ENCODE measurements around the gene CCL28. TPM values are rescaled to one million over a fixed set of nuclear protein-coding genes. Genes with fewer than 3 reads are reported as not detected.

Gene CCL28
- total and polyA plus RNA-seq, 2 experiments from 2014 or later: 5.7 to 7.1 TPM

DNA sequence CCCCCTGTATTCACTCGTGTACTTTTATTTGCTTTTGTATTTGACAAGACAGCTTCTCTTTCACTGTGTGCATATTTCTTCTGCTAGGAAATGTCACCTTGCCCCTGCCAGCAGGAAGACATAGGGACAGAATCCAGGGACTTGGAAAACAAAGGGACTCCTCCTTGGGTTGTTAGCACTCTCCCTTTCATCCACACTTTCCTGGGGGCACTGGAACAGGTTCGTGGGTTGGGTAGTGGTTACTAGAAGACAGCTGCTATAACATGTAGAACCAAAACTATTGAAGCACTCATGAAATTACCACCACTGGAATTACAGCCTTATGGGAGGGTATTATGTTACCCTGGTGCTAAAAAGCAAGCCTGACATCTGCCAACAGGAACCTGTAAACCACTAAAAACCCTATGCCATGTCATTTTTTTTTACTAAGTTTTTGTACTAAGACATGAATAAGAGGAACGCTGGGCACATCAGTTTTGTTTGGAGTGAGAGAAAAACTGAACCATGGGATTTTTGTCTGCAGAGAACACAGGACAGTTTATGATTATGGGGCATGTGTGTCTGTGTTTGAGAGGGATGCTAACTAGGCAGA, 4.7 kb upstream of the CCL28 start (continued):
- TF ChIP-seq, protein P1, sequence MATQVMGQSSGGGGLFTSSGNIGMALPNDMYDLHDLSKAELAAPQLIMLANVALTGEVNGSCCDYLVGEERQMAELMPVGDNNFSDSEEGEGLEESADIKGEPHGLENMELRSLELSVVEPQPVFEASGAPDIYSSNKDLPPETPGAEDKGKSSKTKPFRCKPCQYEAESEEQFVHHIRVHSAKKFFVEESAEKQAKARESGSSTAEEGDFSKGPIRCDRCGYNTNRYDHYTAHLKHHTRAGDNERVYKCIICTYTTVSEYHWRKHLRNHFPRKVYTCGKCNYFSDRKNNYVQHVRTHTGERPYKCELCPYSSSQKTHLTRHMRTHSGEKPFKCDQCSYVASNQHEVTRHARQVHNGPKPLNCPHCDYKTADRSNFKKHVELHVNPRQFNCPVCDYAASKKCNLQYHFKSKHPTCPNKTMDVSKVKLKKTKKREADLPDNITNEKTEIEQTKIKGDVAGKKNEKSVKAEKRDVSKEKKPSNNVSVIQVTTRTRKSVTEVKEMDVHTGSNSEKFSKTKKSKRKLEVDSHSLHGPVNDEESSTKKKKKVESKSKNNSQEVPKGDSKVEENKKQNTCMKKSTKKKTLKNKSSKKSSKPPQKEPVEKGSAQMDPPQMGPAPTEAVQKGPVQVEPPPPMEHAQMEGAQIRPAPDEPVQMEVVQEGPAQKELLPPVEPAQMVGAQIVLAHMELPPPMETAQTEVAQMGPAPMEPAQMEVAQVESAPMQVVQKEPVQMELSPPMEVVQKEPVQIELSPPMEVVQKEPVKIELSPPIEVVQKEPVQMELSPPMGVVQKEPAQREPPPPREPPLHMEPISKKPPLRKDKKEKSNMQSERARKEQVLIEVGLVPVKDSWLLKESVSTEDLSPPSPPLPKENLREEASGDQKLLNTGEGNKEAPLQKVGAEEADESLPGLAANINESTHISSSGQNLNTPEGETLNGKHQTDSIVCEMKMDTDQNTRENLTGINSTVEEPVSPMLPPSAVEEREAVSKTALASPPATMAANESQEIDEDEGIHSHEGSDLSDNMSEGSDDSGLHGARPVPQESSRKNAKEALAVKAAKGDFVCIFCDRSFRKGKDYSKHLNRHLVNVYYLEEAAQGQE (IDR thresholded peaks at IDR 0.05; ENCODE audit: unreplicated experiment): no peak
- TF ChIP-seq ZNF114 (CRISPR knock-in tag; IDR thresholded peaks at IDR 0.05): no peak
- TF ChIP-seq ZNF331 (CRISPR knock-in tag; IDR thresholded peaks at IDR 0.05; ENCODE audit: low read depth): no peak
- TF ChIP-seq, protein P2, sequence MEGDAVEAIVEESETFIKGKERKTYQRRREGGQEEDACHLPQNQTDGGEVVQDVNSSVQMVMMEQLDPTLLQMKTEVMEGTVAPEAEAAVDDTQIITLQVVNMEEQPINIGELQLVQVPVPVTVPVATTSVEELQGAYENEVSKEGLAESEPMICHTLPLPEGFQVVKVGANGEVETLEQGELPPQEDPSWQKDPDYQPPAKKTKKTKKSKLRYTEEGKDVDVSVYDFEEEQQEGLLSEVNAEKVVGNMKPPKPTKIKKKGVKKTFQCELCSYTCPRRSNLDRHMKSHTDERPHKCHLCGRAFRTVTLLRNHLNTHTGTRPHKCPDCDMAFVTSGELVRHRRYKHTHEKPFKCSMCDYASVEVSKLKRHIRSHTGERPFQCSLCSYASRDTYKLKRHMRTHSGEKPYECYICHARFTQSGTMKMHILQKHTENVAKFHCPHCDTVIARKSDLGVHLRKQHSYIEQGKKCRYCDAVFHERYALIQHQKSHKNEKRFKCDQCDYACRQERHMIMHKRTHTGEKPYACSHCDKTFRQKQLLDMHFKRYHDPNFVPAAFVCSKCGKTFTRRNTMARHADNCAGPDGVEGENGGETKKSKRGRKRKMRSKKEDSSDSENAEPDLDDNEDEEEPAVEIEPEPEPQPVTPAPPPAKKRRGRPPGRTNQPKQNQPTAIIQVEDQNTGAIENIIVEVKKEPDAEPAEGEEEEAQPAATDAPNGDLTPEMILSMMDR (conservative IDR thresholded peaks at IDR 0.05; ENCODE audit: low read depth in 2 of 2): no peak

DNA sequence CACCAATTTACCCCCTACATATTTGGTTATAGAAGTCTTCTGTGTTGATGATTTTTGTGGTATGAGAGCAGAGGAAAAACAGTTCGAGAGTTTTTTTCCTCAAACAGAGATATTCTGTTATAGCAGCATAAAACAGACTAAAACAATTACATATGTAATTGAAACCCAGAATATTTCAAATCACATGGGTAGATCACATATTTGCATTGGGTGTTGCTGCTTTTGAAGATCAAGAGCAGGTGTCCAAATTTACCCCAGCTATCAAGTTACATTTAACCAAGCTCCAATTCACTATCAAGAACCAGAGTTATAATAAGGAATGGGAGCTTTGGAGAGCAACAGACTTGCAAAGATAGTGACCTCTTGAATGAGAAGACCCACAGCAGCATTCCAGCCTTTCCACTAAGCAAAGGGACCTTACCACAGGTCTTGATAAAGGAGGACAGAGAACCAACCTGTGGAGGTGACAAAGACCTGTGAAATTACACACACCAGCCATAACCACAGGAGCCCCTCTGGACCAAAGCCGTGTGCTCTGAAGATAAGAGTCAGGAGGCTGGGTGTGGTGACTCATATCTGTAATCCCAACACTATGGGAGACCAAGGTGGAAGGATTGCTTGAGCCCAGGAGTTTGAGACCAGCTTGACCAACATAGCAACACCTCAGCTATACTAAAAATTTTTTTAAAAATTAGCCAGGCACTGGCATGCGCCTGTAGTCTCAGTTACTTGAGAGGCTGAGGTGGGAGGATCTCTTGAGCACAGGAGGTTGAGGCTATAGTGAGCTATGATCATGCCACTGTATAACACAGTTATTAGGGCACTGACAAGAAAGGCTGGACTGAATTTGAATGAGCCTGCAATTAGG, 4.0 kb upstream of the CCL28 start:
- Mint-ChIP-seq H3K4me3 (no peak overlapping the region), H3K9me3 (no peaks in the 10 kb centered on the region), H3K27ac (no peak overlapping the region), H3K27me3 (ENCODE audit: insufficient read depth, low read depth, poor library complexity) (no peaks in the 10 kb centered on the region), H3K4me1 (peaks cover 9% of the 10 kb centered on the region; the same call in 2 of the 3 replicates), H3K36me3 (ENCODE audit: low read depth) (no peaks in the 10 kb centered on the region)
- H2AFZ ChIP-seq: no peak overlapping the region
- DNase-seq (ENCODE audit: low spot score) (no peak), ATAC-seq (no peak)
- no peaks in the 10 kb centered on the region for H3K79me2 ChIP-seq (replicated peaks; ENCODE audit: insufficient read depth)
- H3K4me2 ChIP-seq: no peak overlapping the region
- H3K27me3 ChIP-seq (ENCODE audit: insufficient read depth): no peaks in the 10 kb centered on the region
- H3K4me1 ChIP-seq (ENCODE audit: insufficient read depth): no peaks in the 10 kb centered on the region; the same call in 1 of the 2 replicates
- H3K36me3 ChIP-seq (ENCODE audit: insufficient read depth): no peaks in the 10 kb centered on the region
- no peak overlapping the region for H3K27ac ChIP-seq (ENCODE audit: low read depth)
- no peaks in the 10 kb centered on the region for H4K20me1 ChIP-seq (replicated peaks; ENCODE audit: insufficient read depth)
- no peak overlapping the region for H3K4me3 ChIP-seq
- H3K9me2 ChIP-seq (ENCODE audit: insufficient read depth): no peaks in the 10 kb centered on the region
- no peaks in the 10 kb centered on the region for H3F3A ChIP-seq (replicated peaks; ENCODE audit: low read depth)
- TF ChIP-seq POLR2AphosphoS5 (IDR thresholded peaks at IDR 0.05; ENCODE audit: low read depth) (no peak), EZH2 (IDR thresholded peaks at IDR 0.05; ENCODE audit: low read depth, unreplicated experiment) (no peak), EZH2phosphoT487 (IDR thresholded peaks at IDR 0.05; ENCODE audit: unreplicated experiment) (no peak), CREB1 (CRISPR knock-in tag; IDR thresholded peaks at IDR 0.05; ENCODE audit: low read depth) (no peak), ZNF331 (CRISPR knock-in tag; IDR thresholded peaks at IDR 0.05; ENCODE audit: low read depth) (no peak)
- TF ChIP-seq, protein P3, sequence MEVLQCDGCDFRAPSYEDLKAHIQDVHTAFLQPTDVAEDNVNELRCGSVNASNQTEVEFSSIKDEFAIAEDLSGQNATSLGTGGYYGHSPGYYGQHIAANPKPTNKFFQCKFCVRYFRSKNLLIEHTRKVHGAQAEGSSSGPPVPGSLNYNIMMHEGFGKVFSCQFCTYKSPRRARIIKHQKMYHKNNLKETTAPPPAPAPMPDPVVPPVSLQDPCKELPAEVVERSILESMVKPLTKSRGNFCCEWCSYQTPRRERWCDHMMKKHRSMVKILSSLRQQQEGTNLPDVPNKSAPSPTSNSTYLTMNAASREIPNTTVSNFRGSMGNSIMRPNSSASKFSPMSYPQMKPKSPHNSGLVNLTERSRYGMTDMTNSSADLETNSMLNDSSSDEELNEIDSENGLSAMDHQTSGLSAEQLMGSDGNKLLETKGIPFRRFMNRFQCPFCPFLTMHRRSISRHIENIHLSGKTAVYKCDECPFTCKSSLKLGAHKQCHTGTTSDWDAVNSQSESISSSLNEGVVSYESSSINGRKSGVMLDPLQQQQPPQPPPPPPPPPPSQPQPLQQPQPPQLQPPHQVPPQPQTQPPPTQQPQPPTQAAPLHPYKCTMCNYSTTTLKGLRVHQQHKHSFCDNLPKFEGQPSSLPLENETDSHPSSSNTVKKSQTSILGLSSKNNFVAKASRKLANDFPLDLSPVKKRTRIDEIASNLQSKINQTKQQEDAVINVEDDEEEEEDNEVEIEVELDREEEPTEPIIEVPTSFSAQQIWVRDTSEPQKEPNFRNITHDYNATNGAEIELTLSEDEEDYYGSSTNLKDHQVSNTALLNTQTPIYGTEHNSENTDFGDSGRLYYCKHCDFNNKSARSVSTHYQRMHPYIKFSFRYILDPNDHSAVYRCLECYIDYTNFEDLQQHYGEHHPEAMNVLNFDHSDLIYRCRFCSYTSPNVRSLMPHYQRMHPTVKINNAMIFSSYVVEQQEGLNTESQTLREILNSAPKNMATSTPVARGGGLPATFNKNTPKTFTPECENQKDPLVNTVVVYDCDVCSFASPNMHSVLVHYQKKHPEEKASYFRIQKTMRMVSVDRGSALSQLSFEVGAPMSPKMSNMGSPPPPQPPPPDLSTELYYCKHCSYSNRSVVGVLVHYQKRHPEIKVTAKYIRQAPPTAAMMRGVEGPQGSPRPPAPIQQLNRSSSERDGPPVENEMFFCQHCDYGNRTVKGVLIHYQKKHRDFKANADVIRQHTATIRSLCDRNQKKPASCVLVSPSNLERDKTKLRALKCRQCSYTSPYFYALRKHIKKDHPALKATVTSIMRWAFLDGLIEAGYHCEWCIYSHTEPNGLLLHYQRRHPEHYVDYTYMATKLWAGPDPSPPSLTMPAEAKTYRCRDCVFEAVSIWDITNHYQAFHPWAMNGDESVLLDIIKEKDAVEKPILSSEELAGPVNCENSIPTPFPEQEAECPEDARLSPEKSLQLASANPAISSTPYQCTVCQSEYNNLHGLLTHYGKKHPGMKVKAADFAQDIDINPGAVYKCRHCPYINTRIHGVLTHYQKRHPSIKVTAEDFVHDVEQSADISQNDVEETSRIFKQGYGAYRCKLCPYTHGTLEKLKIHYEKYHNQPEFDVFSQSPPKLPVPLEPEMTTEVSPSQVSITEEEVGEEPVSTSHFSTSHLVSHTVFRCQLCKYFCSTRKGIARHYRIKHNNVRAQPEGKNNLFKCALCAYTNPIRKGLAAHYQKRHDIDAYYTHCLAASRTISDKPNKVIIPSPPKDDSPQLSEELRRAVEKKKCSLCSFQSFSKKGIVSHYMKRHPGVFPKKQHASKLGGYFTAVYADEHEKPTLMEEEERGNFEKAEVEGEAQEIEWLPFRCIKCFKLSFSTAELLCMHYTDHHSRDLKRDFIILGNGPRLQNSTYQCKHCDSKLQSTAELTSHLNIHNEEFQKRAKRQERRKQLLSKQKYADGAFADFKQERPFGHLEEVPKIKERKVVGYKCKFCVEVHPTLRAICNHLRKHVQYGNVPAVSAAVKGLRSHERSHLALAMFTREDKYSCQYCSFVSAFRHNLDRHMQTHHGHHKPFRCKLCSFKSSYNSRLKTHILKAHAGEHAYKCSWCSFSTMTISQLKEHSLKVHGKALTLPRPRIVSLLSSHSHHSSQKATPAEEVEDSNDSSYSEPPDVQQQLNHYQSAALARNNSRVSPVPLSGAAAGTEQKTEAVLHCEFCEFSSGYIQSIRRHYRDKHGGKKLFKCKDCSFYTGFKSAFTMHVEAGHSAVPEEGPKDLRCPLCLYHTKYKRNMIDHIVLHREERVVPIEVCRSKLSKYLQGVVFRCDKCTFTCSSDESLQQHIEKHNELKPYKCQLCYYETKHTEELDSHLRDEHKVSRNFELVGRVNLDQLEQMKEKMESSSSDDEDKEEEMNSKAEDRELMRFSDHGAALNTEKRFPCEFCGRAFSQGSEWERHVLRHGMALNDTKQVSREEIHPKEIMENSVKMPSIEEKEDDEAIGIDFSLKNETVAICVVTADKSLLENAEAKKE (CRISPR knock-in tag; IDR thresholded peaks at IDR 0.05): no peak
